GM12891 (cell line): ENCODE results near the gene RAB3B.

Experiments used
- PAX5 ChIP-seq: IDR thresholded peaks from 2 replicates; pipeline ENCODE4 v1.6.1; 2011; ENCODE audit warnings: low read length, moderate library complexity, mild to moderate bottlenecking; ENCODE audit not compliant: insufficient read depth, severe bottlenecking
- POLR2A ChIP-seq: IDR thresholded peaks from 2 replicates; pipeline ENCODE4 v1.6.1; 2011; ENCODE audit warnings: low read depth, low read length, control low read depth
- POLR2AphosphoS5 ChIP-seq: IDR thresholded peaks from 2 replicates; pipeline ENCODE4 v1.6.1; 2011; ENCODE audit warnings: low read depth, low read length, control low read depth
- SPI1 ChIP-seq: IDR thresholded peaks from 2 replicates; pipeline ENCODE4 v1.6.1; 2011; ENCODE audit warnings: low read depth, low read length, control low read depth

- no peak for TF ChIP-seq POLR2A
- no peak for TF ChIP-seq SPI1
- no peak for TF ChIP-seq POLR2AphosphoS5
- no peak for TF ChIP-seq PAX5
Observed at GRCh38 chr1:51908499-51908898, 82.0 kb downstream of the RAB3B start.
